HG03097 (cell line): ENCODE measurements around the gene GAPDHS.

Experiments used
- ATAC-seq: cut with Tn5 transposase; IDR thresholded peaks from one replicate; pipeline ENCODE4 v1.9.1; 2021; ENCODE audit not compliant: unreplicated experiment, low FRiP score

The GAPDHS gene

DNA sequence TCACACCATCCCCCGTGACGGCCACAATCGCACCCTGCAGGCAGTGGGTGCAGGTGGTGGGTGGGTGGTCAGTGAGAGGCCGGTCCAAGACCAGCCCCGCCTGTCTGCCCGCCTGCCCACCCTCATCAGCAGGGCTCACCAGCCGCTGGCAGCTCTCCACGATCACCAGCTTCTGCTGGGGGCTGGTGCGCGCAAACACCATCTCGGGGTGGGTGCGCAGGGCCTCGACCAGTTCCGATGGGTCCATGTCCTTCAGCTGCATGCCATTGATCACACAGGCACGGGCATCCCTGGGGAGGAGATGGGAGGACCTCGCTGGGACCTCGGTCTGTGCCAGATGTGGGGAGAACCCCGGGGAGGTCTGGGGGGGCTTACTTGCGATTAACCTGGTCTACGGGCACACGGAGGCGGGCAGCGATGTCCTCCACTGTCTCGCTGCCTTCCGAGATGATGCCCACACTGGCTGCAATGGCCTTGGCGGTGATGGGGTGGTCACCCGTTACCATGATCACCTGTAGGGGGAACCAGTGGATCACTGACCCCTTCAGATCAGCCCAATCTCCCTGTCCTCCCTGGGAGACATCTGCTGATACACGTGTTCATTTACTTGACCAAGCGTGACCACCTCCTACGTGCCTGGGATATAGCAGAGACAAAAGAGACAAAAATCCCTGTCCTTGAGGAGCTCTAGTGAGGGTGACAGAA is 22.2 kb downstream of the GAPDHS start:
- ATAC-seq = no peak

DNA sequence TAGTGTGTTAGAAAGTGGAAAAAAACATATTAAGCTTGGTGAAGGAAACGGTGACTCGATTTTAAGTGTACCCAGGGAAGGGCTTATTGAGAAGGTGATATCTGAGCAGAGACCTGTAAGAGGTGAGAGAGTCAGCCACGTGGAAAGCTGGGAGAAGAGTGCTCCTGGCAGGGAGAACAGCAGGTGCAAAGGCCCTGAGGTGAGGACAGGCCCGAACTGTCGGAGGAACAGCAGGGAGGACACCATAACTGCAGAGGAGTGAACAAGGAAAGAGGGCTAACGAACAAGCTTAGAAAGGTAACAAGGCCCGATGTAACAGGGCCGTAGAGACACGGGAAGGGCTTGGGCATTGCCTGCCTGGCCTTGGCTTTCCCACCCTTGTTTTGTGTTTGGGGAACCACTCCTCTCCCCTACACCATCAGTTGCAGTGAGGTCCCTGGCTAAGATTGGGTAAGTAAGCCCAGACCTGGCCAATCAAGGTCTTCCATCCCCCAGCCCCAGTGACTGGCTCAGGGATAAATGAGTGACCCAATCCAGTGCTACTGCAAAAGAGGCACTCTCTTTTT is 22.9 kb downstream of the GAPDHS start:
- no peak for ATAC-seq

- ATAC-seq = no peak
Measured at GRCh38 chr19:35556846-35557538, 23.7 kb downstream of the GAPDHS start.

- ATAC-seq = no peak
Measured at GRCh38 chr19:35557539-35558399, 24.5 kb downstream of the GAPDHS start.

- ATAC-seq = no peak
Measured at GRCh38 chr19:35558400-35559280, 25.4 kb downstream of the GAPDHS start.

- ATAC-seq = no peak
Measured at GRCh38 chr19:35559281-35559659, 26.0 kb downstream of the GAPDHS start.

- no peak for ATAC-seq
Measured at GRCh38 chr19:35559781-35560180, 26.5 kb downstream of the GAPDHS start.

- ATAC-seq = no peak
Measured at GRCh38 chr19:35560271-35560670, 27.0 kb downstream of the GAPDHS start.

DNA sequence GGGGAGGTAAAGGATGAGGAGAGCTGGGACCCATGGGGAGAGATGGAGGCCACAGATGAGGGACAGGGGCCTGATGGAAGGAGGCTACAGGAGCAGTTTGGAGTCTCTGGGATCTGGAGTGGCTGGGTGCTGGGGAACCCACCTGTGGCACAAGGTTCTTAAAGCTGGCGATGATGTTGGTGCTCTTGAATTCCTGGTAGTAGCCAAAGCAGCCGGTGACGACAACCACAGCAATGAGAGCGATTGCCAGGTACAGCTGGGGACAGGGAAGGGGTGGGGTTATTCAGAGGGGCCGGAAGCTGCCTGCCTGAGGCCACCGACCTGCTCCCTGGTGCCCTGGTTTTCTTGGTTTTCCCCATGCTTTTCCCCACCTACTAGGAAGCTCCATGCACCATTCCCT is 27.4 kb downstream of the GAPDHS start:
- no peak for ATAC-seq

GRCh38 chr19:35561436-35561835 is 28.2 kb downstream of the GAPDHS start:
- ATAC-seq = no peak

GRCh38 chr19:35562336-35562735 is 29.1 kb downstream of the GAPDHS start:
- no peak for ATAC-seq

- no peak for ATAC-seq
Measured at GRCh38 chr19:35562776-35563175, 29.5 kb downstream of the GAPDHS start.

DNA sequence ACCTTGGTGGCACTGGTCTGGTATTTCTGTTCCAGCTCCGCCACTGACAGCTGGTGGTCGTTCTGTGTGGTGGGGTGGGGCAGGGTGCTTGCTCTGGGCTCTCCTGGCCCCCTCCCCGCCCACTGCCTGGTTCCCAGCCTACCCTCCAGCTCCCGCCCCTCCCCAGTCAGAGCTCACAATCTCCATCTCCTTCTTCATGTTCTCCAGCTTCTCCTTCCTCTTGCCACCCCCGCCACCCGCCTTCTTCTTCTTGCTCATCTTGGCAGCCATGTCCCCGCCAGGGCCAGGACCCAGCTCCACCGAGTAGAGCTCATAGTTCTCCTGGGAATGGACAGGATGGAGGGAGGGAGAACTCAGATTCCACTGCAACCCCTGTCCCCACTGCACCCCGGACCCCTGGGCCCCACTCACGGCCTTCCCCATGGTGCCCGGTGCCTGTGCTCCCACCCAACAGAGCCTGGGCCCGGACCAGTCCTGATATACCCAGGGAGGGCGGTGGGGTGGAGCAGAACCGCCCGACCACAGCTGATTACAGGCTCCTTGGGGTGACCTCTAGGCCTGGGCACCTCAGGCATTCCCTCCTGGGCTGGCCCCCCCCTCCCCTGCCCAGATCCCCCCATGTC is 30.1 kb downstream of the GAPDHS start, which contains the start of gene ATP4A:
ATP4A (minus strand) TSS at position 452 of the 623 bp plus-strand sequence; CDS start at position 423, 29 bp downstream.
- ATAC-seq = no peak

GRCh38 chr19:35565016-35565856 is 32.0 kb downstream of the GAPDHS start:
- no peak for ATAC-seq

DNA sequence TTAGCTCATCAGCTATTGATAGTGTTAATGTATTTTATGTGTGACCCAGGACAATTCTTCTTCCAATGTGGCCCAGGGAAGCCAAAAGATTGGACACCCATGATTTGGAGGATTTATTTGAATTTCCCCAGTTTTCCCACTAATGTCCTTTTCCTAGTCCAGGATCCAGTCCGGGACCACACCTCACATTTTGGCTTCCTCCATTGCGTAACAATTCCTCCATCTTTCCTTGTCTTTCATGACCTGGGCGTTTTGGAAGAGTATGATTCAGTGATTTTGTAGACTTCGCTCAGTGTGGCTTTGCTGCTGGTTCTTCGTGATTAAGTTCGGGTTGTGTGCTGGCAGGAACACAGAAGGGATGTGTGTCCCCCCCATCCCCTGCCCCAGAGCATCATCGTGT is 33.5 kb downstream of the GAPDHS start:
- no peak for ATAC-seq

GRCh38 chr19:35569281-35569781 is 36.1 kb downstream of the GAPDHS start:
- ATAC-seq = no peak

DNA sequence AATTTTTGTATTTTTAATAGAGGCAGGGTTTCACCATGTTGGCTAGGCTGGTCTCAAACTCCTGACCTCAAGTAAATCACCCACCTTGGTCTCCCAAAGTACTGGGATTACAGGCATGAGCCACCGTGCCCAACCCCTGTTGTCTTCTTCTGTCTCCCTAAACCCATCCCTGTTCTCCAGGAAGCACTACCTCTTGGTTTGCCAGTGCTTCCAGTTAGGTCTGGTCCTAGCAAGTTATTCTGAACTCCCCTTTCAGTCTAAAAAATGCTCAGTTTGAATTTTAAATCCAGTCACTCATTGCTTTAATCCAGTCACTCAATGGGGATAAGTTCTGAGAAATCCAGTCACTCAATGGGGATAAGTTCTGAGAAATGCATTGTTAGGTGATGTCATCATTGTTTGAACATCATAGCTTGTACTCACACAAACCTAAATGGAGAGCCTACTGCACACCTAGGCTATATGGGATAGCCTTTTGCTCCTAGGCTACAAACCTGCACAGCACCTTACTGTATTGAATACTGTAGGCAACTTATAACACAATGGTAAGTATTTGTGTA is 38.2 kb downstream of the GAPDHS start:
- no peak for ATAC-seq

DNA sequence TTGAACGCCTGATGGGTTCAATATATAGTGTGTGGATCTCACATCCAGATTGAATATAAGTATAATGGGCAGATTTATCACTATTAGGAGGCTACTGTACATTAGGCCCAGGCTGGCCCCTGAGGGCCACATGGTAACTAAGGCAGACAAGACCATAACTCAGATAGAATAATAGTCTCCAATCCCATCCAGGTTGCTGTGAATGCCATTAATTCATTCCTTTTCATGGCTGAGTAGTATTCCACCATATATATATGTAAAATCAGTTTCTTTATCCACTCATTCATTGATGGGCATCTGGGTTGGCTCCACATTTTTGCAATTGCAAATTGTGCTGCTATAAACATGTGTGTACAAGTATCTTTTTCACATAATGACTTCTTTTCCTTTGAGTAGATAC is 44.7 kb downstream of the GAPDHS start:
- no peak for ATAC-seq
